ENCODE data around the gene HSDL1.

HSDL1 gene

DNA sequence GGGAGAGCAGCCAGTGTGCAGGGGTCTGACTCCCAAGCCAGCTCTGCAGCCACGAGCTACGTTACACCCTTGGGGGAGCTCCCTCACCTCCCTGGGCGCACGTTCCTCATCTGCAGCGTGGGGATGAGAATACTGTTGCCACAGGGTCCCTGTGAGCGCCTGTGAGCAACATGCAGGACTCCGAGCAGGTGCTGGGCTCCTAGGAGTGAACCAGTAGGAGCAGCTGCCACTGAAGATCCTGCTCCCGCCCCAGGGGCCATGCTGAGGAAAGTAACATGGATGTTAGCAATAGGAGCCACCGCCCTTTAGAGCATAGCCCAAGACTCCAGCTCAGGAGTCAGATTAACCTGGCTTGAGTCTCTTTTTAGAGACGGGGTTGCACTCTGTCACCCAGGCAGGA is 16.1 kb upstream of the HSDL1 start:
- in situ Hi-C loops (cut with HindIII; ENCODE audit: low sequenced_read_pairs): no loop called here
- H3K4me3 ChIP-seq (ENCODE audit: low read depth, low read length): no peak overlapping the region
- TF ChIP-seq, protein P1, sequence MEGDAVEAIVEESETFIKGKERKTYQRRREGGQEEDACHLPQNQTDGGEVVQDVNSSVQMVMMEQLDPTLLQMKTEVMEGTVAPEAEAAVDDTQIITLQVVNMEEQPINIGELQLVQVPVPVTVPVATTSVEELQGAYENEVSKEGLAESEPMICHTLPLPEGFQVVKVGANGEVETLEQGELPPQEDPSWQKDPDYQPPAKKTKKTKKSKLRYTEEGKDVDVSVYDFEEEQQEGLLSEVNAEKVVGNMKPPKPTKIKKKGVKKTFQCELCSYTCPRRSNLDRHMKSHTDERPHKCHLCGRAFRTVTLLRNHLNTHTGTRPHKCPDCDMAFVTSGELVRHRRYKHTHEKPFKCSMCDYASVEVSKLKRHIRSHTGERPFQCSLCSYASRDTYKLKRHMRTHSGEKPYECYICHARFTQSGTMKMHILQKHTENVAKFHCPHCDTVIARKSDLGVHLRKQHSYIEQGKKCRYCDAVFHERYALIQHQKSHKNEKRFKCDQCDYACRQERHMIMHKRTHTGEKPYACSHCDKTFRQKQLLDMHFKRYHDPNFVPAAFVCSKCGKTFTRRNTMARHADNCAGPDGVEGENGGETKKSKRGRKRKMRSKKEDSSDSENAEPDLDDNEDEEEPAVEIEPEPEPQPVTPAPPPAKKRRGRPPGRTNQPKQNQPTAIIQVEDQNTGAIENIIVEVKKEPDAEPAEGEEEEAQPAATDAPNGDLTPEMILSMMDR (IDR thresholded peaks at IDR 0.05; ENCODE audit: low read depth, low read length, missing control alignments): no peak
- no peak for DNase-seq (ENCODE audit: low read depth)

GRCh38 chr16:84159800-84160199 is 14.8 kb upstream of the HSDL1 start:
- in situ Hi-C loops (cut with HindIII; ENCODE audit: low sequenced_read_pairs): no loop called here
- no peak for DNase-seq (ENCODE audit: low read depth)

DNA sequence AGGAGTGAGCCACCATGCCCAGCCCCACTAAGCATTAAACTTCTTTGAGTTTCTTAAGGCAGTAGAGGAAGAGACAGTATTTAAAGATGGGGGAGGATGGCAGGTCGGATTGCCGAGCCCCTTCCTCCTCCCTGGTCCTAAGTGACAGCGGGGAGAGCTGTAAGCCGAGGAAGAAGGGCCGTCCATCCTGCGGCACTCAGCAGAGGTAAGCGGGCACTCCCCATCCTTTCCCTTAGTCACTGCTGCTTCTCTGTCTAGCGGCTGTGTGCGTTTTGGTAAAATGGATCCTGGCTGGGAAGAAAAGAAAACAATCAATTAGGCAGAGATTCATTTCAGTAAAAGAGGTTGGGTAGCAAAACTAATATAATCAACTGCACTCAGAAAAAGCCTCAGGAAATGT is 14.0 kb upstream of the HSDL1 start:
- in situ Hi-C loops (cut with HindIII; ENCODE audit: low sequenced_read_pairs): no loop called here
- H3K4me3 ChIP-seq (ENCODE audit: low read depth, low read length): no peak overlapping the region
- no peak for DNase-seq (ENCODE audit: low read depth)
- TF ChIP-seq, protein P1 (IDR thresholded peaks at IDR 0.05; ENCODE audit: low read depth, low read length, missing control alignments): no peak

More at GRCh38 chr16:84159800-84160199, 14.8 kb upstream of the HSDL1 start:
- TF ChIP-seq, protein P1 (IDR thresholded peaks at IDR 0.05; ENCODE audit: low read depth, low read length, missing control alignments): no peak
- H3K4me3 ChIP-seq (ENCODE audit: low read depth, low read length): no peak overlapping the region

DNA sequence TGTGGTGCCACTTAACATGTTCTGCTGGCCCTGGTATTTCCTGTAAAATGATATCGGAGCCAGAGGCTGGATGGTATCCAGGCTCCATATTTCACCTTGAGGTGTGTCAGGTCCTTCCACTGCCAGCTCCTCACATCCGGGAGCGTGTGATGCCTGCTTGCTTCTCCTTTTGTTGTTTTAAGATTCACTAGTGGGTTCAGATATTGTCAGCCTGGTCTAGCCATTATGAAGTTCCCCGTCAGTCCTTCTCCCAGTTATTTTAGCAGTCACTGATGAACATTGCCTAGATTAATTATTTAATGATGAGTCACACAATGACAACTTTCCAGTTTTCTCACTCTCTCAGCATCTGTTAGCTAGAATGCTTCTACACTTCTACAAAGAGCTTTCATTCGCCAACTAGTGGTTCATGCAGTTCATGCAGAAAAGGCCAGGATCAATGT is 11.4 kb upstream of the HSDL1 start:
- H3K4me3 ChIP-seq (ENCODE audit: low read depth, low read length): no peak overlapping the region
- TF ChIP-seq, protein P1 (IDR thresholded peaks at IDR 0.05; ENCODE audit: low read depth, low read length, missing control alignments): peak; percentile 13
- DNase-seq (ENCODE audit: low read depth): no peak
- in situ Hi-C loops (cut with HindIII; ENCODE audit: low sequenced_read_pairs): no loop called here

GRCh38 chr16:84155771-84156170 is 10.8 kb upstream of the HSDL1 start:
- no peak overlapping the region for H3K4me3 ChIP-seq (ENCODE audit: low read depth, low read length)
- DNase-seq (ENCODE audit: low read depth): no peak
- in situ Hi-C loops (cut with HindIII; ENCODE audit: low sequenced_read_pairs): no loop called here
- TF ChIP-seq, protein P1 (IDR thresholded peaks at IDR 0.05; ENCODE audit: low read depth, low read length, missing control alignments): no peak

DNA sequence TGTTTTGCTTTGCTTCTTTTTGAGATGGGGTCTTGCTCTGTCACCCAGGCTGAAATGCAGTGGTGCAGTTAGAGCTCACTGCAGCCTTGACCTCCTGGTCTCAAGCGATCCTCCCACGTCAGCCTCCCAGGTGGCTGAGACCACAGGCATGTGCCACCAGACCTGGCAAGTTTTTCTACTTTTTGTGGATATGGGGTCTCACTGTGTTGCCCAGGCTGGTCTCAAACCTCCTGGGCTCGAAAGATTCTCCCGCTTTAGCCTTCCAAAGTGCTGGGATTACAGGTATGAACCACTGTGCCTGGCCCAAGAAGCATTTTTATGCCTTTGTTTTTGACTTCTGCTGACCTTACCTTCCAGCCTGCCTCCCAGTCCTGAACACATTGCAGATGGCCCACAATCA is 10.2 kb upstream of the HSDL1 start:
- TF ChIP-seq, protein P1 (IDR thresholded peaks at IDR 0.05; ENCODE audit: low read depth, low read length, missing control alignments): no peak
- in situ Hi-C loops (cut with HindIII; ENCODE audit: low sequenced_read_pairs): no loop called here
- no peak overlapping the region for H3K4me3 ChIP-seq (ENCODE audit: low read depth, low read length)
- no peak for DNase-seq (ENCODE audit: low read depth)

All from astrocyte of the cerebellum (primary cell).